Measurements from ENCODE around the gene HS6ST1.

DNA sequence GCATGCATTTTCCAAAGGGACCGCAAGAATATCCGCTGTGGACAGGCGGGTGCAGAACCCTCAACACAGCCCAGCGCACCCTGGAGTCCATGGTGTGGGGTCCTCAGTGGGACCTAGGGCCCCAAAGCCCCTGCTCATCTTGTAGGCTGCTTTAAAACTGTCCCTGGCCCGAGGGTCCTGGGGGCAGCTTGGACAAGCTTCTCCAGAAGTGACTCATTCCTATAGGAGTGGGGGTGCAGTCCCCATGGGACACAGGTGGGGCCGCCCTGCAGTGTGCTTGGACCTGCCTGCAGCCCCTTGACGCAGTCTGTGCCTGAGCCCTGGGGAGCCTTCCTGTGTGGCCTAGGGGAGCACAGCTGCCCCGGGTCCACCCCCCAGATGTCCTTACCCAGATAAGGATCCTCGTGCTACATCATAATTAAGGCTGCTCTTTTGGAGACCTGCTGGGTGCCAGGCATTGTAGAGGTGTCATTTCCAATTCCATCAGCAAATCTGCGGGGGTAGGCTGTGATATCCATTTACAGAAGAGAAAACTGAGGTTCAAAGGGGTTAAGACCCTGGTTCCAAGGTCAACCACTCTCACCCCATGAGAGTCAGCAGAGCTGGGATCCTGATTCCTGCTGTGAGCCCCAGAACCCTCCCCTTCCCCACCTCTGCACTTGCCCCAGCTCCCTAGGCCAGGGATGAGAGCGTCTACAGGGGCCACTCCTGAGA, 1.7 kb upstream of the HS6ST1 start:
- TF ChIP-seq, protein P1, sequence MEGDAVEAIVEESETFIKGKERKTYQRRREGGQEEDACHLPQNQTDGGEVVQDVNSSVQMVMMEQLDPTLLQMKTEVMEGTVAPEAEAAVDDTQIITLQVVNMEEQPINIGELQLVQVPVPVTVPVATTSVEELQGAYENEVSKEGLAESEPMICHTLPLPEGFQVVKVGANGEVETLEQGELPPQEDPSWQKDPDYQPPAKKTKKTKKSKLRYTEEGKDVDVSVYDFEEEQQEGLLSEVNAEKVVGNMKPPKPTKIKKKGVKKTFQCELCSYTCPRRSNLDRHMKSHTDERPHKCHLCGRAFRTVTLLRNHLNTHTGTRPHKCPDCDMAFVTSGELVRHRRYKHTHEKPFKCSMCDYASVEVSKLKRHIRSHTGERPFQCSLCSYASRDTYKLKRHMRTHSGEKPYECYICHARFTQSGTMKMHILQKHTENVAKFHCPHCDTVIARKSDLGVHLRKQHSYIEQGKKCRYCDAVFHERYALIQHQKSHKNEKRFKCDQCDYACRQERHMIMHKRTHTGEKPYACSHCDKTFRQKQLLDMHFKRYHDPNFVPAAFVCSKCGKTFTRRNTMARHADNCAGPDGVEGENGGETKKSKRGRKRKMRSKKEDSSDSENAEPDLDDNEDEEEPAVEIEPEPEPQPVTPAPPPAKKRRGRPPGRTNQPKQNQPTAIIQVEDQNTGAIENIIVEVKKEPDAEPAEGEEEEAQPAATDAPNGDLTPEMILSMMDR (conservative IDR thresholded peaks at IDR 0.05 in 1 of 2, IDR thresholded peaks at IDR 0.05 in 1 of 2; ENCODE audit: extremely low read depth in 1 of 2, insufficient read depth in 1 of 2, low read depth in 1 of 2, low read length in 2 of 2), result no peak
- no peak for TF ChIP-seq EZH2 (IDR thresholded peaks at IDR 0.05; ENCODE audit: borderline replicate concordance, low read length)
